H1 (cell line): ENCODE data around the gene SLC6A7. TPM values are rescaled to one million over a fixed set of nuclear protein-coding genes. Genes with fewer than 3 reads are reported as not detected.

Source experiments
- CTCF ChIA-PET: fragments of 300-600 bp; sonication (Branson Sonifier 250); formaldehyde crosslinking; loops from one replicate; lab custom pipeline; 2021; ENCODE audit not compliant: partially characterized antibody; lab: Charles Lee
- POLR2A ChIA-PET: fragments of 300-600 bp; sonication (Branson Sonifier 250); formaldehyde crosslinking; loops from one replicate; lab custom pipeline; 2021; ENCODE audit warnings: inconsistent platforms; ENCODE audit not compliant: partially characterized antibody; lab: Charles Lee
- DNase-seq, 2 experiments: peaks; one replicate each; pipeline versions ENCODE4 v3.0.0 to v3.0.0-alpha.2; 2010 to 2022; ENCODE audit warnings: low spot score in 2 of 2, low read depth in 1 of 2, mixed read lengths in 1 of 2
- FAIRE-seq: peaks from 2 replicates; lab custom pipeline; 2011; peaks lifted over from hg19 to GRCh38; lab: Jason Lieb, UNC
- H2AFZ ChIP-seq: 2 replicates; pipeline ENCODE4 v1.8.1; 2012; ENCODE audit warnings: low read length, inconsistent platforms
- H2AK5ac ChIP-seq: 2 replicates; pipeline ENCODE4 v1.6.1; 2013; ENCODE audit warnings: low read depth, low read length
- H2BK120ac ChIP-seq: replicated peaks from 2 replicates; pipeline ENCODE3; 2013; ENCODE audit warnings: low read depth, low read length, inconsistent platforms
- H2BK12ac ChIP-seq: 2 replicates; pipeline ENCODE4 v1.6.1; 2013; ENCODE audit warnings: low read depth, low read length
- H2BK15ac ChIP-seq: 2 replicates; pipeline ENCODE4 v1.6.1; 2013; ENCODE audit warnings: low read length
- H2BK20ac ChIP-seq: 2 replicates; pipeline ENCODE4 v1.6.1; 2013; ENCODE audit warnings: low read length
- H2BK5ac ChIP-seq: 2 replicates; pipeline ENCODE4 v1.6.1; 2013; ENCODE audit warnings: low read depth, low read length
- H3K14ac ChIP-seq: 2 replicates; pipeline ENCODE4 v1.6.1; 2013; ENCODE audit warnings: inconsistent platforms; ENCODE audit not compliant: insufficient read length
- H3K18ac ChIP-seq: 2 replicates; pipeline ENCODE4 v1.6.1; 2013; ENCODE audit warnings: low read length; ENCODE audit errors: extremely low read depth
- H3K23ac ChIP-seq: 2 replicates; pipeline ENCODE4 v1.6.1; 2013; ENCODE audit warnings: inconsistent platforms; ENCODE audit not compliant: insufficient read length
- H3K23me2 ChIP-seq: 2 replicates; pipeline ENCODE4 v1.6.1; 2013; ENCODE audit warnings: low read depth, low read length
- H3K27ac ChIP-seq: 2 replicates; pipeline ENCODE4 v1.6.1; 2011; ENCODE audit warnings: low read depth, low read length, inconsistent platforms
- H3K27me3 ChIP-seq, 4 experiments: replicated peaks in 1 of 4; 1 replicate in 1 of 4; 2 replicates in 3 of 4; pipeline versions ENCODE4 v1.6.1 to v1.8.1; 2011 to 2013; ENCODE audit warnings: low read length in 3 of 4, mild to moderate bottlenecking in 3 of 4, inconsistent platforms in 2 of 4, mixed read lengths in 2 of 4, moderate library complexity in 1 of 4; ENCODE audit not compliant: control insufficient read depth in 3 of 4, insufficient read depth in 3 of 4; ENCODE audit errors: extremely low read depth in 1 of 4
- H3K36me3 ChIP-seq, 4 experiments: 2 replicates each; pipeline versions ENCODE4 v1.6.1 to v1.8.1; 2011 to 2013; ENCODE audit warnings: mild to moderate bottlenecking in 4 of 4, low read length in 3 of 4, moderate library complexity in 2 of 4, control low read depth in 1 of 4, inconsistent platforms in 1 of 4; ENCODE audit not compliant: insufficient read depth in 4 of 4, control insufficient read depth in 2 of 4
- H3K4ac ChIP-seq: replicated peaks from 2 replicates; pipeline ENCODE3; 2013; ENCODE audit warnings: low read length, low read depth, mixed read lengths, inconsistent platforms; ENCODE audit not compliant: insufficient read length
- H3K4me1 ChIP-seq, 4 experiments: replicated peaks in 1 of 4; 1 replicate in 1 of 4; 2 replicates in 3 of 4; pipeline versions ENCODE4 v1.6.1 to v1.8.1; 2011 to 2013; ENCODE audit warnings: low read length in 3 of 4, inconsistent platforms in 2 of 4, mixed read lengths in 1 of 4; ENCODE audit not compliant: insufficient read depth in 4 of 4, control insufficient read depth in 3 of 4
- H3K4me2 ChIP-seq, 2 experiments: 2 replicates each; pipeline versions ENCODE4 v1.6.1 to v1.8.1; 2011 to 2013; ENCODE audit warnings: low read depth in 2 of 2, low read length in 2 of 2, control low read depth in 1 of 2, inconsistent platforms in 1 of 2, mild to moderate bottlenecking in 1 of 2; ENCODE audit not compliant: insufficient read depth in 1 of 2
- H3K4me3 ChIP-seq, 4 experiments: fragments of 200-600, 300-600 bp in 1 of 4; sonication (generic), shearing (Covaris generic), sonication (Bioruptor Twin) in 1 of 4; 2 replicates each; pipeline versions ENCODE4 v1.5.1 to v1.8.1; 2011 to 2016; ENCODE audit warnings: low read length in 4 of 4, low read depth in 3 of 4, control low read depth in 2 of 4, inconsistent platforms in 2 of 4, mild to moderate bottlenecking in 2 of 4, mixed read lengths in 1 of 4, moderate library complexity in 1 of 4; ENCODE audit not compliant: insufficient read depth in 2 of 4; ENCODE audit errors: extremely low read depth in 1 of 4
- H3K56ac ChIP-seq: replicated peaks from 2 replicates; pipeline ENCODE3; 2013; ENCODE audit warnings: low read depth, mild to moderate bottlenecking, mixed read lengths, low read length, inconsistent platforms; ENCODE audit not compliant: insufficient read length
- H3K79me1 ChIP-seq: 2 replicates; pipeline ENCODE4 v1.6.1; 2013; ENCODE audit warnings: low read depth, low read length, control low read depth
- H3K79me2 ChIP-seq, 2 experiments: 2 replicates each; pipeline versions ENCODE4 v1.6.1 to v1.8.1; 2012 to 2013; ENCODE audit warnings: low read length in 2 of 2, mild to moderate bottlenecking in 2 of 2, inconsistent platforms in 1 of 2; ENCODE audit not compliant: insufficient read depth in 2 of 2, control insufficient read depth in 1 of 2
- H3K9ac ChIP-seq, 4 experiments: replicated peaks in 1 of 4; 1 replicate in 1 of 4; 2 replicates in 3 of 4; pipeline versions ENCODE4 v1.6.1 to v1.8.1; 2011 to 2013; ENCODE audit warnings: low read depth in 3 of 4, low read length in 3 of 4, control low read depth in 2 of 4, mild to moderate bottlenecking in 2 of 4, moderate library complexity in 2 of 4, inconsistent platforms in 1 of 4; ENCODE audit errors: extremely low read depth in 1 of 4
- H3K9me3 ChIP-seq, 2 experiments: 2 replicates each; pipeline versions ENCODE4 v1.6.1 to v1.8.1; 2012 to 2013; ENCODE audit warnings: mild to moderate bottlenecking in 2 of 2, moderate library complexity in 2 of 2, control low read depth in 1 of 2, inconsistent platforms in 1 of 2, low read depth in 1 of 2, low read length in 1 of 2, mixed read lengths in 1 of 2; ENCODE audit not compliant: insufficient read depth in 2 of 2
- H4K20me1 ChIP-seq, 2 experiments: replicated peaks in 1 of 2; 2 replicates each; pipeline versions ENCODE3 to v1.8.1; 2011 to 2013; ENCODE audit warnings: inconsistent platforms in 2 of 2, low read length in 2 of 2, mild to moderate bottlenecking in 1 of 2; ENCODE audit not compliant: insufficient read depth in 2 of 2, control insufficient read depth in 1 of 2
- H4K5ac ChIP-seq: 2 replicates; pipeline ENCODE4 v1.6.1; 2013; ENCODE audit warnings: low read length, low read depth, mixed read lengths, inconsistent platforms; ENCODE audit not compliant: insufficient read length
- H4K8ac ChIP-seq: 2 replicates; pipeline ENCODE4 v1.8.0; 2013; ENCODE audit warnings: mild to moderate bottlenecking, moderate library complexity, low read length, inconsistent platforms; ENCODE audit not compliant: insufficient read depth; ENCODE audit errors: extremely low read depth
- H4K91ac ChIP-seq: replicated peaks from 2 replicates; pipeline ENCODE3; 2013; ENCODE audit warnings: low read length, mixed read lengths, inconsistent platforms; ENCODE audit not compliant: insufficient read length
- ATF2 ChIP-seq: IDR thresholded peaks from 2 replicates; pipeline ENCODE4 v1.6.1; 2012; ENCODE audit warnings: low read length, inconsistent platforms
- BCL11A ChIP-seq, 2 experiments: IDR thresholded peaks; one replicate each; pipeline ENCODE4 v1.6.1; 2011; ENCODE audit warnings: low read depth in 2 of 2, low read length in 2 of 2, mild to moderate bottlenecking in 2 of 2
- GABPA ChIP-seq: IDR thresholded peaks from 2 replicates; pipeline ENCODE4 v1.6.1; 2011; ENCODE audit warnings: mild to moderate bottlenecking, low read length, moderate library complexity, borderline replicate concordance; ENCODE audit not compliant: insufficient read depth
- GTF2F1 ChIP-seq: IDR thresholded peaks from 2 replicates; pipeline ENCODE4 v1.6.1; 2012; ENCODE audit warnings: low read depth, low read length, improper control_type of control experiment, borderline replicate concordance
- JUN ChIP-seq: IDR thresholded peaks from 2 replicates; pipeline ENCODE4 v1.6.1; 2011; ENCODE audit warnings: low read depth, mild to moderate bottlenecking, improper control_type of control experiment, low read length
- JUND ChIP-seq: IDR thresholded peaks from 2 replicates; pipeline ENCODE4 v1.6.1; 2011; ENCODE audit warnings: mild to moderate bottlenecking, improper control_type of control experiment, low read length
- POLR2A ChIP-seq, 2 experiments: IDR thresholded peaks; 1 replicate in 1 of 2; 2 replicates in 1 of 2; pipeline ENCODE4 v1.6.1; 2011; ENCODE audit warnings: low read depth in 2 of 2, low read length in 2 of 2, mild to moderate bottlenecking in 2 of 2; ENCODE audit errors: control extremely low read depth in 1 of 2
- RXRA ChIP-seq: IDR thresholded peaks from 2 replicates; pipeline ENCODE4 v1.6.1; 2011; ENCODE audit warnings: low read depth, mild to moderate bottlenecking, low read length, moderate library complexity; ENCODE audit not compliant: insufficient read depth
- SRF ChIP-seq: IDR thresholded peaks from 2 replicates; pipeline ENCODE4 v1.6.1; 2011; ENCODE audit warnings: mild to moderate bottlenecking, low read depth, low read length, moderate library complexity
- TAF7 ChIP-seq: optimal IDR thresholded peaks from 2 replicates; pipeline ENCODE3; 2011; ENCODE audit warnings: low read depth, mild to moderate bottlenecking, inconsistent platforms, low read length, moderate library complexity, borderline replicate concordance
- TBP ChIP-seq: IDR thresholded peaks from 2 replicates; pipeline ENCODE4 v1.6.1; 2011; ENCODE audit warnings: low read depth, low read length, improper control_type of control experiment
- WGBS, 2 experiments: shearing (Covaris generic) in 1 of 2; methylation state at CpG; one replicate each; pipeline versions ENCODE4 v1.1.6 to v1.1.7; 2013 to 2015; ENCODE audit warnings: low lambda C conversion rate in 2 of 2, mixed read lengths in 2 of 2, inconsistent platforms in 1 of 2, low coverage in 1 of 2, missing lambda C conversion rate in 1 of 2; ENCODE audit not compliant: insufficient replicate concordance in 2 of 2, insufficient coverage in 1 of 2, insufficient read length in 1 of 2; ENCODE audit errors: extremely low coverage in 1 of 2, missing lambda C conversion rate in 1 of 2; 5-methylcytosine and 5-hydroxymethylcytosine counted together
- polyA plus RNA-seq, 7 experiments: library from polyadenylated mRNA; depleted of rRNA in 3 of 7; stranded (reverse) in 5 of 7; unstranded in 2 of 7; fragments of >200 nt in 5 of 7; fragments of 200-250 nt in 2 of 7; gene quantifications; 1 replicate in 5 of 7; 2 replicates in 1 of 7; 4 replicates in 1 of 7; pipeline versions ENCODE4 v1.2.1 to v1.2.3, GENCODE V29; 2011 to 2013; ENCODE audit warnings: missing spikeins in 2 of 7, mixed read lengths in 2 of 7
- total RNA-seq: library from RNA; stranded (reverse); fragmentation: NEBNext Ultra II Directional; extraction: Animal tissue kit (Norgen Biotek cat#: 25700); gene quantifications from 2 replicates; pipeline ENCODE4 v1.2.1, GENCODE V29; 2021

SLC6A7 gene
- total and polyA plus RNA-seq, 2 of the 8 experiments (the other 6 are each of a cell fraction or from before 2014, with no cell fraction given), result 0.07 to 0.12 TPM

GRCh38 chr5:150209099-150209635 lies 19.3 kb downstream of the SLC6A7 start:
- H2AK5ac ChIP-seq, result no peak overlapping the region
- peak overlapping the region; percentile 75; the same call in 1 of the 2 replicates for H2BK15ac ChIP-seq
- ChIA-PET CTCF (interaction anchor here (0.6 to 23.7 kb wide), 8 partner anchors 5 to 712 kb away, joined by 3 to 406 read pairs (median 186); partner anchors contain the start of genes CDX1, PDGFRB and SLC6A7), POLR2A (interaction anchor here (1.2 kb wide), 1 partner anchor 46 kb away, joined by 4 read pairs; no protein-coding TSS in a partner anchor)
- no peaks in the 10 kb centered on the region for H3K23me2 ChIP-seq
- no peaks in the 10 kb centered on the region for H3K79me1 ChIP-seq
- H3K4me2 ChIP-seq, result peak overlapping the region in 1 of 2 experiments; percentile 48; a peak in 2 of 4 replicates
- H3K23ac ChIP-seq, result no peak overlapping the region
- no peaks in the 10 kb centered on the region for H3K9me3 ChIP-seq
- no peak overlapping the region for H3K56ac ChIP-seq
- no peak overlapping the region for H4K5ac ChIP-seq
- H4K20me1 ChIP-seq, result no peaks in the 10 kb centered on the region
- peak overlapping the region; percentile 66; the same call in 1 of the 2 replicates for H2BK5ac ChIP-seq
- no peak for FAIRE-seq
- H3K36me3 ChIP-seq, result no peaks in the 10 kb centered on the region
- H4K91ac ChIP-seq, result peak overlapping the region; percentile 64
- no peaks in the 10 kb centered on the region for H3K79me2 ChIP-seq
- H3K27me3 ChIP-seq, result peaks cover 0 to 3% (median 0%) of the 10 kb centered on the region in 4 experiments; a peak in 1 of 7 replicates
- DNase-seq, result no peak
- no peak overlapping the region; a peak in 1 of 7 replicates for H3K9ac ChIP-seq
- no peak overlapping the region; the same call in 1 of the 2 replicates for H4K8ac ChIP-seq
- 85% methylated on average over 20 of the region's 21 CpGs; no CpG with 5 or more reads in 1 of the 2 experiments for WGBS, 2 experiments
- H2BK12ac ChIP-seq, result peak overlapping the region; percentile 56; the same call in 1 of the 2 replicates
- 0 out of 2 replicates have a peak overlapping the region, but pooled peaks have one; percentile 40 for H2BK20ac ChIP-seq
- no peak overlapping the region for H3K27ac ChIP-seq
- H3K14ac ChIP-seq, result no peak overlapping the region
- no peak overlapping the region for H2AFZ ChIP-seq
- no peak overlapping the region for H3K4me3 ChIP-seq
- peak overlapping the region; percentile 25; the same call in 1 of the 2 replicates for H3K18ac ChIP-seq
- H3K4me1 ChIP-seq, result peaks cover 6 to 44% (median 29%) of the 10 kb centered on the region in 4 experiments
- H2BK120ac ChIP-seq, result no peak overlapping the region
- no peak overlapping the region for H3K4ac ChIP-seq
- TF ChIP-seq GTF2F1, result no peak
- TF ChIP-seq TAF7, result no peak
- TF ChIP-seq ATF2, result no peak
- no peak for TF ChIP-seq TBP
- TF ChIP-seq RXRA, result no peak
- no peak for TF ChIP-seq GABPA
- TF ChIP-seq POLR2A (IDR thresholded peaks at IDR 0.05; ENCODE audit: control extremely low read depth in 1 of 2, low read depth in 2 of 2, low read length in 2 of 2), result no peak
- no peak for TF ChIP-seq JUND
- no peak for TF ChIP-seq BCL11A (IDR thresholded peaks at IDR 0.05; ENCODE audit: low read depth in 2 of 2, low read length in 2 of 2)
- no peak for TF ChIP-seq SRF
- no peak for TF ChIP-seq JUN
